SHP77 (cell line): ENCODE data around the gene PIGL.
"Not testable (repeated sequence)": the region's sequence is repeated elsewhere in the genome, so short reads cannot be mapped to it uniquely, and the experiment has no call there.

Experiments
- DNase-seq, 2 experiments: peaks; one replicate each; lab custom pipeline; 2025; lab: John Stamatoyannopoulos, UW

Gene PIGL

GRCh38 chr17:16217002-16217635, at the start of gene PIGL:
PIGL (plus strand) TSS chr17:16217210; CDS start chr17:16217227, 17 bp downstream.
- peak; percentile 100 for DNase-seq

DNA sequence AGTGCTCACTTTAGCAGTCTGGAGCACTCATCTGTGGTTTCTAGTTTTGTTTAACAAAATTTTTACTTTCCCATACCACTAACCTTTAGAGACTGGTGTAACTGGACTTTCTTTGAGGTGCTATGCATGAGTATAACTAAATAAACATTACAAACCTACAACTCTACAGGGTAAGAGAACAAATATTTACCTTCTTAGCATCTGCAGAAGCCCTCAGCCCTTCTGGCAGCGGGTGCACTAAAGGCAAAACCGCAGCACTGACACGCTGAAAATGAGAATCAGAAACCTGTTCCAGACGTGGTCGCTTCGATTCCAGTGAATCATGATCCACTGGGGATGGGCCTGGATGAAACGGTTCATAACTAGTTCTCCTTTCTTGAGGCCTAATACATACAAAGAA, 45.4 kb upstream of the PIGL start:
- DNase-seq: peak; percentile 87

DNA sequence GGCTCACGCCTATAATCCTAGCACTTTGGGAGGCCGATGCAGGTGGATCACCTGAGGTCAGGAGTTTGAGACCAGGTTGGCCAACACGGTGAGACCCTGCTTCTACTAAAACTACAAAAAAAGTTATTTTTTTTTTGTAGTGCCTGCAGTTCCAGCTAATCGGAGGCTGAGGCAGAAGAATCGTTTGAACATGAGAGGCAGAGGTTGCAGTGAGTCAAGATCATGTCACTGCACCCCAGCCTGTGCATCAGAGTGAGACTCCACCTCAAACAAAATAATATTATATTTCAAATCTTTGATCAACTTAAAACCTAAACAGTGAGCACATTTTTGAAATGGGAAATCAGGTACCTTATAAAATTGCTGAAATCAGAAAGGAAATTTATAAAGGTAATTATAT, 38.2 kb upstream of the PIGL start:
- DNase-seq: no peak

- DNase-seq: no peak
Observed at GRCh38 chr17:16181581-16181980, 35.4 kb upstream of the PIGL start.

DNA sequence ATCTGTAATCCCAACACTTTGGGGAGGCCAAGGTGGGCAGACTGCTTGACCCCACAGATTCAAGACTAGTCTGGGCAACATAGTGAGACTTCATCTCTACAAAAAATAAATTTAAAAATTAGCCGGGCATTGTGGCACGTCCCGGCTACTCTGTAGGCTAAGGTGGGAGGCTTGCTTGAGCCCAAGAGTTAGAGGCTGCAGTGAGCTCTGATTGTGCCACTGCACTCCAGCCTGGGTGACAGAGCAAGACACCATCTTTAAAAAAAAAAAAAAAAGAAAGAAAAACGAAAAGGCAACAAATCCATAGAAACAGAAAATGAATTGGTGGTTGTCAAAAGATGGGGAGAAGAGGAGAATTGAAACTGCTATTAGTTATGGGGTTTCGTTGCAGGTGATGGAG, 29.4 kb upstream of the PIGL start:
- no peak for DNase-seq

GRCh38 chr17:16189791-16190348, 27.1 kb upstream of the PIGL start:
- no peak for DNase-seq

DNA sequence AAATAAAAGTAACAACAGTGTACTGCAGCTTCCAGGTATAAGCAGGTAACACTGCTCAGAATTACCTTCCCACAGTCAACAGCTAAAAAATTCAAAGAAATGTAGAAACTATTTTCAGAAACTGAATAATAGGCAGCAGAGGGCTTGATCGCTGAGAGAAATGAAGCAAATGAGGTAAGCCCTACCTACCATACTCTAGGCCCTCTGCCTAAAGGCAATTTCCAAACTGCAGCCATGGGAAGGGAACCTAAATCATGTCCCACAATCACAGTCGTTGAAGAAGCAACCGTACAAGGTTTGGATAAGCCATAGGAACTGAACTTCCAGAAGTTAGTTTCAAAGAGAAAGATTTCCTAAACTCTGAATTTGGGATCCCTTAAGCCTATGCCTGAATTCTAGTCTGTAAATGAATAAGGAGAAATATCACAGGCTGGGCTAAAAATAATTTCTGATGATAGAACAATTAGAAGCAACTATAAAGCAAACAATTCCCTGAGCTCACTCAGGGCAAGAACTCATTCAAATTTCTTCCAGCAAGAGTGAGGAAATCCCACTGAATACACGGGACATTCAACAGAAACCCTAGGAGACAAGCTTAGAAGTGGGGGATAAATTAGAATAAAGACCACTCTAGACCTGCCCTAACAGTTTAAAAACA, 26.2 kb upstream of the PIGL start:
- DNase-seq: no peak

GRCh38 chr17:16191604-16192003, 25.4 kb upstream of the PIGL start:
- DNase-seq: no peak

- not testable (repeated sequence) for DNase-seq
Observed at GRCh38 chr17:16194307-16194835, 22.6 kb upstream of the PIGL start.

GRCh38 chr17:16197276-16197675, 19.7 kb upstream of the PIGL start:
- DNase-seq: no peak

GRCh38 chr17:16199093-16199492, 17.9 kb upstream of the PIGL start:
- DNase-seq: no peak

DNA sequence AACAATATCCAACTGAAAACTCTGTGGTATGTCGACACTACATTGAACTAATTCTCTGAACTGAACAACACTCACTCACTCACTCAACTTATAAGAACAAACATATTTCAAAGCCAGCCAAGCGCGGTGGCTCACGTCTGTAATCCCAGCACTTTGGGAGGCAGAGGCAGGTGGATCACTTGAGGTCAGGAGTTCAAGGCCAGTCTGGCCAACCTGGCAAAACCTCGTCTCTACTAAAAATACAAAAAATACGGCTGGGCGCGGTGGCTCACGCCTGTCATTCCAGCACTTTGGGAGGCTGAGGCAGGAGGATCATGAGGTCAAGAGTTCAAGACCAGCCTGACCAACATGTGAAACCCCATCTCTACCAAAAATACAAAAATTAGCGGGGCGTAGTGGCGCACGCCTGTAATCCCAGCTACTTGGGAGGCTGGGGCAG, 15.3 kb upstream of the PIGL start:
- DNase-seq: not testable (repeated sequence)

- DNase-seq: not testable (repeated sequence)
Observed at GRCh38 chr17:16202554-16203500, 14.2 kb upstream of the PIGL start.

GRCh38 chr17:16204763-16205162, 12.2 kb upstream of the PIGL start:
- not testable (repeated sequence) for DNase-seq

DNA sequence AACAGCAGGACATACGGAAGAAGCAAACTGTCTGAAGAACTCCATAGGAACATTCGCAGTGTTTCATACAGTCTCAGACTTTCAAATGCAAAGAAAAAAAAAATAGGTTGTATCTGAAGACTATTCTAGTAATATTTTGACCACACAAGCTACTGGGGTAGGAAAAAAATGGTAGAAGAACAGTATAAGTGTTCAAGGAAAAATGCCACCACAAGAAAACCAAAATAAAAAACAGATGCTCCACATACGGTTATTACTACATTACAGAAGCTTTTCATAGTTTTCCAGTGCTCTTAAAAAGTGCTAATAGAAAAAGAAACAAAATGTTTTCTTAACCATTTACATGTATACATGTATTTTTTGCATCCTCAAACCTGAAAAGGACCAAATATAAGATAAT, 5.4 kb upstream of the PIGL start:
- DNase-seq: no peak

GRCh38 chr17:16212793-16213192, 4.2 kb upstream of the PIGL start:
- no peak for DNase-seq

DNA sequence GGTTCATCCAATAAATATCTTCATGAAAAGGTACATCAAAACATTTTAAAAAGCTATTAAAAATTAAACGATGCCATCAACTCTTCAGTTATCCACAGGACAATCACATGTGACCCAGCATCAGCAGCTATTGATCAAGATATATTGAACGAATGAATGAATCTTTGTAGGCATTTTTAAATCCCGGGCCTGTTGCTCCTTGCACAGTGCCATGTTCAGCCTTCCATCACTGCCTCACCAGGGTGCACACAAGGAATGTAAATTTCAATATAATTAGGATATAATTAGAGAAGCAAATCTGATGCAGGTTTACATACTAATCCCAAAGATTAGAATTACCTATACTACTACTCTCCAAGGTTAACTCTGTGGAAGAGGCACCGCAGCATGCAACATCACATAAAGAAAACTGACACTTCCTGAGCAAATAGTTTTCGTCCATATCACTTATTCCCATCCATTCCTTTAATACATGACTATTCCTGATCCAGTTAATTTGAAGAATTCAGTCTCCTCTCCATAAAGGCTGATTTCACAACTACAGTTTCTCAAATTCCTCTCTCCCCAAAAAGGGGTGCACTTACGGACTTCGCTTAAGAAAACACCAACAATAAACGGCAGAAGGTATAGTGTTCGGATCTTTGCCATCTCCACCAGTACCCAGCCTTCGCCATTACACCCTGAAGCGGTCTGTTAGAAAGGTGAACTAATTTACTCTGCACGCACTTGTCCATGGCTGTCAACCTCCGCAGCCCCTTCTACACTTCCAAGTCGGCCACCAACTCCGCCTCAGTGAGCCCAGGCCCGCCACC, 2.6 kb upstream of the PIGL start:
- DNase-seq: peak in 1 of 2 experiments; percentile 59

DNA sequence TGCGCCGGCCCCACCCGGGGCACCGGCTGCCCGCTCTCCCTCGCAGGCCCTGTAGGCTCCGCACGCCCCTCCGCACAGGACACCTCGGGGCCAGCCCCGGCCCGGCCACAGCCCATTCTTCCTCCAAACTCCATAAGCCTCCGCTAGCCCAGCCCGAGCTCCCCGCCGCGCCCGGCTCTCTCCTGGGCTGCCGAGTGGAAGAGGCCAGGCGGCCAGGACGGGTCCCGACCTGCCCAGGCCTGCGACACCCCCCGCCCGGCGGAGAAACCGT, 2.1 kb upstream of the PIGL start:
- DNase-seq: peak; percentile 74 to 89

- DNase-seq: peak; percentile 100
Observed at GRCh38 chr17:16215273-16215964, 1.6 kb upstream of the PIGL start, which contains the start of gene NCOR1. NCOR1 (minus strand) TSS chr17:16215534; CDS start chr17:16194569, 20,965 bp downstream.

DNA sequence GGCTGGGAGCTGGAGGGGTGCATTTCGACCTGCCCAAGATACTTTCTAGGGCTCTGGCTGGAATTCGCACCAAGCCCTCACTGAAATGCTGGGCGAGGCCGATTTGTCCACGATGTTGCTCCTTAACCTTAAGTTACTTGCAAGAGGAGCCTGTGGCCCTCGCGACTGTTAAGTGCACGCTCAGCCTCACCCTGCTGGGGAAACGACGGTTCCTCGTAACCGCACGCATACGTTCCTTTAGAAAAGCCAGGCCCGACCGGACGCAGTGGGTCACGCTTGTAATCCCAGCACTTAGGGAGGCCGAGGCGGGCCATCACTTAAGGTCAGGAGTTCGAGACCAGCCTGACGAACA, 1.1 kb upstream of the PIGL start:
- peak; percentile 98 for DNase-seq
